ENCODE data around the gene MPLKIP. TPM values are rescaled to one million over a fixed set of nuclear protein-coding genes. Genes with fewer than 3 reads are reported as not detected.
"Not testable (repeated sequence)": the region's sequence is repeated elsewhere in the genome, so short reads cannot be mapped to it uniquely, and the experiment has no call there.

Gene MPLKIP
- polyA plus RNA-seq, 10 donors: 19.8 to 28.1 (median 22.5) TPM

DNA sequence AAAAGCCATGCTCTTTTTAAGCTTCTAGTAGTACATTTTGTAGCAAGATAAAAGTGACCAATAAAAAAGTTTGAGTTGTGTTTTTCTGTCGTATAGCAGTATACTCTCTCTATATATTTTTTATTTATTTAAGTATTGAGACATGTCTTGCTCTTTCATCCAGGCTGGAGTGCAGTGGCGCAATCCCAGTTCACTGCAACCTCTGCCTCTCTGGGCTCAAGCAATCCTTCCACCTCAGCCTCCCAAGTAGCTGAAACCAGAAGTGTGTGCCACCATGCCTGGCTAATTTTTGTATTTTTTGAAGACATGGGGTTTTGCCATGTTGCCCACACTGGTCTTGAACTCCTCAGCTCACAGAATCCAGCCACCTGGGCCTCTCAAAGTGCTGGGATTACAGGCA is 3.1 kb upstream of the MPLKIP start:
- no peak for DNase-seq

DNA sequence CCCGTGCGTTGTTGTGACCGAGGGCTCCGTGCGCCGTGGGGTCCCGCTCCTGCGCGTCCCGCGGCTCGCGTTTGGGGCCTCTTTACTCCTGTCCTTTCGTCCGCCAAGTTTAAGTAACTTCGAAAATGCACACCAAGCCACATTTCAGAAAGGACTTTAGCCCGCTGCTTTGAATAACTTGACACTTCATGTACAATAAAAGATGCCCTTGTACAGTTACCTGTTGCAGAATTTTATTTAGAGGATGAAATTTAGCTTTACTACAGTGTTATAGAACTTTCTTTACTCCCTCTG is 842 bp upstream of the MPLKIP start:
- no peak for DNase-seq

GRCh38 chr7:40133561-40134427 is 628 bp downstream of the MPLKIP start:
- DNase-seq: peak in 1 of 3 donors; percentile 7

DNA sequence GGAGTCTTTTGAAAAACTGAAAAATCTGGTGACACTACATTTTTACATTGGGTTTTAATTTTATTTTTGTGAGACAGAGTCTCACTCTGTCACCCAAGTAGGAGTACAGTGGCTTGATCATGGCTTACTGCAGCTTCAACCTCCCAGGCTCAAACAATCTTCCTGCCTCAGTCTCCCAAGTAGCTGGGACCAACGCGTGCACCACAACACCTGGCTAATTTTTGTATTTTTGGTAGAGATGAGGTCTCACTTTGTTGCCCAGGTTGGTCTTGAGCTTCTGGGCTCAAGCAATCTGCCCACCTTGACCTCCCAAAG is 11.5 kb downstream of the MPLKIP start:
- no peak for DNase-seq

DNA sequence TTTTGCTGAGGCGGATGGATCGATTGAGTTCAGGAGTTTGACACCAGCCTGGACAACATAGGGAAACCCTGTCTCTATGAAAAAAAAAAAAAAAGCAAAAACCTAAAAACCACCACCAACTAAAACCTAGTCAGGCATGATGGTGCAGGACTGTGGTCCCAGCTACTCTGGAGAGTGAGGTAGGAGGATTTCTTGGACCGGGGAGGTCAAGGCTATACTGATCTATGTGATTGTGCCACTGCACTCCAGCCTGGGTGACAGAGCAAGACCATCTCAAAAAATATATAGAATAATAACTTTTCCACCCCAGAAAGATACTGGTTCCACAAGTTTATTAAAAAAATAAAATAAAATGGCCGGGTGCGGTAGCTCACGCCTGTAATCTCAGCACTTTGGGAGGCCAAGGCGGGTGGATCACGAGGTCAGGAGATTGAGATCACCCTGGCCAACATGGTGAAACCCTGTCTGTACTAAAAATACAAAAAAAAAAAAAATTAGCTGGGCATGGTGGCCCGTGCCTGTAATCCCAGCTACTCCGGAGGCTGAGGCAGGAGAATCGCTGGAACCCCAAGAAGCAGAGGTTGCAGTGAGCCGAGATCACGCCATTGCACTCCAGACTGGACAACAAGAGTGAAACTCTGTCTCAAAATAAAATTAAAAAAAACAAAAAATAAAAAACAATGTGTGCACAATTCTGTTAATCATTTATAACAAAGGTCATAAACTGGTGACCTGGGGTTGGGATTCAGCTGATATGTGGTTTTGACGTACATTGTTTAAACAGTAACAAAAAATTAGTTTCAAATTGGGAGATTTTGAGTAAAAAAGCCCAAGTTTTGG is 12.1 kb downstream of the MPLKIP start:
- not testable (repeated sequence) for DNase-seq

DNA sequence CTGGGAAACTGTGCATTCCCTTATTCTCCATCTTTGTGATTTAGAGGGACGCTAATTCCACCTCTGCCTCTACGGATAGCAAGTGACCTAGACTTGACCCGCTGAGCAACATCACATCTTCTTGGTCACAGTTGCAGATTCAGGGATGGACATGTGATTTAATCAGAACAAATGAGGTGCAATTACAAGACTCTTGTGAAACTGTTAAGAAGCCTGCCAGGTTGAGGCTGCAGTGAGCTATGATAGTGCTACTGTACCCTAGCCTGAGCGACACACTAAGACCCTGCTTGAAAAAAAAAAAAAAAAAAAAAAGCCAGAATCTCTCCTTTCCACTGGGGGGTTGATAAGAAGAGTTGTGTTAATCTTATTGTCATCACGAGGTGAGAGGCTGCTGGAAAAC is 14.4 kb downstream of the MPLKIP start:
- DNase-seq: no peak

DNA sequence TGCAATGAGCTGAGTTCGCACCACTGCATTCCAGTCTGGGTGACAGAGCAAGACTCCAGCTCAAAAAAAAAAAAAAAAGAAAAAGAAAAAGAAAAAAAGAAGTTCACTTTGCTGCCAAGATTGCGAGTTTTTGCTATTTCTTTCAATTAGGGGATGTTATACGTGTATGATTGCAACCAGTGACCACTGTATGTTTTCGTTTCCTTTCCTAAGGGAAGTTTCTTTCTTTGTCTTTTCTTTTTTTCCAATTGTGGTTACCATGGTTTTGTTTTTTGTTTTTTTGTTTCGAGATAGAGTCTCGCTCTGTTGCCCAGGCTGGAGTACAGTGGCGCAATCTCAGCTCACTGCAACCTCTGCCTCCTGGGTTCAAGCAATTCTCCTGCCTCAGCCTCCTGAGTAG is 16.2 kb downstream of the MPLKIP start:
- DNase-seq: not testable (repeated sequence)

GRCh38 chr7:40117199-40117598 is 17.2 kb downstream of the MPLKIP start:
- not testable (repeated sequence) for DNase-seq

DNA sequence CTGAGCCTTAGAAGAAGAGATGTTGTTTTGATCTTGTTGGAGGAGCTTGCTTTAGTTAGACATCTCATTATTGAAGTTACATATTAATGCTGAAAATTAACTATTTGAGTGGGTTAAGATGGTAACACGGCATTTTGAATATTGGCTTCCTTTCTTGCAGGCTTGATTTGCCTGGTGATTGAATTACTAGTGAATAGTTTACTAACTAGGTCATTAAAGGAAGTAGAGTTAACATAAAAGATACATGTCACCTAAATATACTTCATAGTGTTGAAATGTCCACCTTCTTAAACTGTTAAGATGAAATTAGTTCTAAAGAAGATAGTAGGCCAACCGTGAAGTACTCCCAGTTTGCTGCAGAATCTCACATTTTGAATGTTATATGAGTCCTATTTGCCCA is 18.5 kb downstream of the MPLKIP start:
- DNase-seq: no peak

DNA sequence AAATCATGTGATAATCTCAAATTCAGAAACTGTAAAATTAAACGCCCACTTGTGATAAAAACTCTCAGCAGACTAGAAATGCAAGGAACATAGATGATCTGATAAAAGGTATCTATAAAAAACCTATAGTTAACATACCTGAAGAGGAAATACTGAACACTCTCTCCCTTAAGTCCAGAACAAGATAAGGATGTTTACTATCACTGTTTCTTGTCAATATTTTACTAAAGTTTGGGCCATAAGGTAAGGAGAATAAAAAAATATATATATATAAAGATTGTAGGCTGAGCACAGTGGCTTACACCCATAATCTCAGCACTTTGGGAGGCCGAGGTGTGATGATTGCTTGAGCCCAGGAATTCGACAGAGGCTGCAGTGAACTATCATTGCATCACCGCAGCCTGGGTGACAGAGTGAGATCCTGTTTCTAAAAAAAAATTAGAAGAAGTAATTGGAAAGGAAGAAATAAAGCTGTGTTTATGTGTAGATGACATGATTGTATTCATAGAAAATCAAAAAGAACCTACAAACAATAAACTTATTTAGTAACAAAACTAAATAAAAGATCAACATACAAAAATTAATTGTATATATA is 28.4 kb downstream of the MPLKIP start:
- no peak for DNase-seq

DNA sequence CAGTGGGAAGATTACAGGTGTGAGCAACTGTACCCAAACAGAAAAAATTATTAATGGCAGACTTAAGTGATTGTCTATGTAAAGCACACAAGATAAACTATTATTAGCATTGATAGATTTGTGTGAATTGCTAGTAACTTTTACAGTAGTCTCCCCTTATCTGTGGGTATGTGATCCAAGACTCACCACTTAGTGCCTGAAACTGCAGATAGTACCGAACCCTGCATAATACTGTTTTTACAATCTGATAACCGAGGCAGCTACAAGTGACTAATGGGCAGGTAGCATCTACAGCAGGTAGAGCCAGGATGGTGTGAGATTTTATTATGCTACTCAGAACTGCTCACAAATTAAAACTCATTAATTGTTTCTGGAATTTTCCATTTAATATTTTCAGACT is 31.5 kb downstream of the MPLKIP start:
- no peak for DNase-seq

DNA sequence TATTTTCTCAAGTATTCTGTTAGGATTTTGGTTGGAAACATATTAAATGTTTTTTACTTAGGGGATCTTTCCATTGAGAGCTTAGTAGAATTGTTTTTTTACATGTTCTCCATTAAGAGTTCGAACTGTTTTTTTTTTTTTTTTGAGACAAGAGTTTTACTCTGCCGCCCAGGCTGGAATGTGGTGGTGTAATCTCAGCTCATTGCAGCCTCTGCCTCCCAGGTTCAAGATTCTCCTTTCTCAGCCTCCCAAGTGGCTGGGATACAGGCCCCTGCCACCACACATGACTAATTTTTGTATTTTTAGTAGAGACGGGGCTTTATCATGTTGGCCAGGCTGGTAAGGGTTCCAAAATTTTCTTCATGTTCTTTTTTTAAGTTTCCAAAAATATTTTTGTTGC is 33.2 kb downstream of the MPLKIP start:
- no peak for DNase-seq

DNA sequence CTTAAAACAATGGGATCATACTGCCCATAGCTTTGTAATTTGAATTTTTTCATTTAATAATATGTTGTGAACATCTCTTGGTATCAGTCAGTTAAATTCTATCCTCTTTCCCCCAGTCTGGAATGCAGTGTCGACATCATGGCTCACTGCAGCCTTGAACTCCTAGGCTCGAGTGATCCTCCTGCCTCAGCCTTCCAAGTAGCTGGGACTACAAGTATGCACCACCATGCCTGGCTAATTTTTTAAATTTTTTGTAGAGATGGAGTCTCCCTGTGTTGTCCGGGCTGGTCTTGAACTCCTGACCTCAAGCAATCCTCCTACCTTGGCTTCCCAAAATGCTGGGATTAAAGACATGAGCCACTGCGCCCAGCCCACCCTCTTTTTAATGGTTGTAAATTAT is 34.6 kb downstream of the MPLKIP start:
- no peak for DNase-seq

DNA sequence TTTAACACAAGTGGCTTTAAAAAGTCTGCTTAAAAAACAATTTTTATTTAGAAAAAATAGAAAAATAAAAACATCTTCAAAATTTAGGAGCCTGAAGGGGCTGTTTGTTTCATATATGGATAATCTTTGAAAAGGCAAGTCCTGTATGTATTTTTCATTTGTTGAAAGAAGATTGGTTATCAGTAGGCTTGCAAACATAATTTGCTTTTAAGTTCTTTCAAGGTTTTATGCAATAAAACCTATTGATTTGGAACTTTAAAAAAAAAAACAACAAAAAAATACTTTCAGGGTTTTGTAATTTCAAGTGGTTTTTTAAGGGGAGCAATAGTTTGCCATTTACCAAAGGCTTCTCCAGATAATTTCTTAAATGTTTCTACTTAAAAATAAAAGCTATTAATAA is 35.6 kb downstream of the MPLKIP start:
- DNase-seq: no peak

DNA sequence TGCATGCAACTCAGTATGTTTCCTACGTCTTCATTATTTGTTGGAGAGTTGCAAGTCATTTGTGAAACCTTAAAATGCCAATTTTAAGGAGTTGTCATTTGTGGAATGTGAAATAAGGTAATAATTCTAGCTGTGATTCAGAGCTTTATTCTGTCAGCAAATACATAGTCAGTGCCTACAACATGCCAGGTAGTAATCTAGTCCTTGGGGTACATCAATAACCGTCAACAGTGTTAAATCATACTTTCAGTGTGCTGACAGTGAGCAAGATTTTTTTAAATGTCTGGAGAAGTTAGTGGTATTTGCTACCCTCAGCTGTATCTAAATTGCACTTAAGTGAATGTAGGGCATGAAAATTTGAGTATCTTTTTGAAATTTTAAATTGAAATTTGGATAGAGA is 36.7 kb downstream of the MPLKIP start:
- no peak for DNase-seq

DNA sequence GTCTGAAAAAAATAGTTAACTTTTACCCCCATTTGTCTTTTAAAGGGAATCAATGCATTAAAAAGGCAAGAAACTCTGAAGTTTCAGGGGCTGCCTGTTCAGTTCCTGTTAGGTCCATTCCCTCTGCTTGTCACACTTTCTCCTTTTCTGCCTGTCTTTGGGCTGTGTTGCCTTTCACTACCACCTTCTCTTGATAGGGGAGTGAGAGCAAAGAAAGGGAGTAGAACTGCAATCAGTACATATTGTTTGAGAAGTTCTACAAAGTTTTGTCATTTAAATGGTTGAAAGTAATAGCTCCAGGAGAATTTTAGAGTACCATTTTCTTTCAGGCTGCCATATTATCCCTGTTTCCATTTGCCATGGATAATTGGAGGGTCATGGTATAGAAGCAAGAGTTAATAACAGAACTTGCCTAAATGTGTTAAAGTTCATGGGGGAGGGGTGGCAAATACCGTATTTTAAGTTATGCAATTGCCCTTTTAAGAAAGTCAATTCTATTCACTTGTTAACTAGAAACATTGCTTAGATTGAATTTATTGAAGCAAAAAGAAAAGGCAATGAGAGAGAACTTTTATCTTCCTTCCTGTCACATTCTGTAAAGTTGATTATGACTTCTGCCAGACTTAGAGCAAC is 38.6 kb downstream of the MPLKIP start:
- no peak for DNase-seq

DNA sequence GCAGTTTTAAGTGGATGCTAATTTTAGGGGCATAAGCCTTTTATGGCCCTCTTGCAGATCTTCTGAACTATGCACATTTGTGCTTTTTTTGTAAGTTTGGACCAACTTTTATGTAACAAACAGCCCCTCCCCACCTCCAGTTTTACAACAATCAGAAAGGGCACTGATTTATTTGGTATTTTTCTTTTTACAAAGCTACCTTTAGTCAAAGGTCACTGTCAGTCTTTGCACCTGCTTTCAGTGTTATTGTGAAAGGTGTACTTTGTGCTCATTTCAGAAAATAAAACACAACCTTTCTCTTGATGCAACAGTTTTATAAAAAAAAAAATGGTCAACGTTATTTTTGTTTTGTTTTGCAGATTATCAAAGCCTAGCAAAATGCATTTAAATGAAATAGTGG is 39.2 kb downstream of the MPLKIP start:
- no peak for DNase-seq

DNA sequence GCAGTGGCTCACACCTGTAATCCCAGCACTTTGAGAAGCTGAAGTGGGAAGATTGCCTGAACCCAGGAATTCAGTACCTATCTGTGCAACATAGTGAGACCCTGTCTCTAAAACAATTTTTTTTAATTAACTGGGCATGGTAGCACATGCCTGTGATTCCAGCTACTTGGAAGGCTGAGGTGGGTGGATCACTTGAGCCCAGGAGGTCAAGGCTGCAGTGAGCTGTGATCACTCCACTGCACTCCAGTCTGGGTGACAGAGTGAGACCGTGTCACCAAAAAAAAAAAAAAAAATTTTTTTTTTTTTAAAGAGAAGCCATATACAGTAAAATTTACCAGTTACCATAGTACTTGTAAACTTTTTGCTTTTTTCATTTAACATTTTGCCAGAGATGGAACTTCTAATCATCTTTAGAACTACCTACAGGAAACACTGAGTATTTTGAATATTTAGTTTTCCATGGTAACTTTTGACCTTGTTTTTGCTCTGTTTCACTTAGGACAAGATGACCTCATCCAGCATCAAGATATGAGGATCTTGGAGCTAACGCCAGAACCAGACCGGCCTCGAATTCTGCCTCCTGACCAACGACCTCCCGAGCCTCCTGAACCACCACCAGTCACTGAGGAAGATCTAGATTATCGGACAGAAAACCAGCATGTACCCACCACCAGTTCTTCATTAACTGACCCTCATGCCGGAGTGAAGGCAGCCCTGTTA is 40.6 kb downstream of the MPLKIP start:
- no peak for DNase-seq

- no peak for DNase-seq
Measured at GRCh38 chr7:40092182-40092581, 42.2 kb downstream of the MPLKIP start.

- no peak for DNase-seq
Measured at GRCh38 chr7:40077849-40078248, 56.6 kb downstream of the MPLKIP start.

Measured in muscle of back (tissue), 11 donors.